ENCODE data around the gene PSPC1. TPM values are rescaled to one million over a fixed set of nuclear protein-coding genes. Genes with fewer than 3 reads are reported as not detected.

The PSPC1 gene
- total and polyA plus RNA-seq, 8 donors, result 19.2 to 256 (median 79.3) TPM

- Histone ChIP-seq H3K4me3 (no peak overlapping the region), H3K27me3 (no peaks in the 10 kb centered on the region), H3K9me3 (no peaks in the 10 kb centered on the region), H3K36me3 (peaks cover 41 to 100% (median 100%) of the 10 kb centered on the region in 4 donors), H3K27ac (no peak overlapping the region), H3K4me1 (no peaks in the 10 kb centered on the region)
- 88 to 96% (median 89%) methylated on average over 8 to 13 of the region's 13 CpGs for WGBS, 5 donors
- DNase-seq, result no peak
- TF ChIP-seq EP300 (IDR thresholded peaks at IDR 0.05) (no peak), POLR2AphosphoS5 (IDR thresholded peaks at IDR 0.05) (no peak), POLR2A (IDR thresholded peaks at IDR 0.05) (no peak), CTCF (IDR thresholded peaks at IDR 0.05) (no peak)
- intact Hi-C loops (cut with DNase I; ENCODE audit: low total_unique reads), result no loop called here
Measured at GRCh38 chr13:19663416-19663979, 119.2 kb downstream of the PSPC1 start.

- H3K4me3 ChIP-seq, result no peak overlapping the region
- H3K27ac ChIP-seq, result no peak overlapping the region
- no peak for TF ChIP-seq POLR2AphosphoS5 (IDR thresholded peaks at IDR 0.05)
- no peak for TF ChIP-seq CTCF (IDR thresholded peaks at IDR 0.05)
- no peak for TF ChIP-seq POLR2A (IDR thresholded peaks at IDR 0.05)
- no peak for TF ChIP-seq EP300 (IDR thresholded peaks at IDR 0.05)
- intact Hi-C loops (cut with DNase I; ENCODE audit: low total_unique reads), result no loop called here
- 89 to 95% (median 94%) methylated on average over 15 of the region's 15 CpGs for WGBS, 5 donors
- H3K4me1 ChIP-seq, result no peaks in the 10 kb centered on the region
- peaks cover 35 to 96% (median 90%) of the 10 kb centered on the region in 4 donors for H3K36me3 ChIP-seq
- no peaks in the 10 kb centered on the region for H3K27me3 ChIP-seq
- DNase-seq, result no peak
- H3K9me3 ChIP-seq, result no peaks in the 10 kb centered on the region
Measured at GRCh38 chr13:19661561-19661960, 121.2 kb downstream of the PSPC1 start.

GRCh38 chr13:19661126-19661525, 121.6 kb downstream of the PSPC1 start:
- H3K4me3 ChIP-seq, result no peak overlapping the region
- no peaks in the 10 kb centered on the region for H3K27me3 ChIP-seq
- no peaks in the 10 kb centered on the region for H3K4me1 ChIP-seq
- intact Hi-C loops (cut with DNase I; ENCODE audit: low total_unique reads), result no loop called here
- peaks cover 35 to 94% (median 87%) of the 10 kb centered on the region in 4 donors for H3K36me3 ChIP-seq
- no peak overlapping the region for H3K27ac ChIP-seq
- no peaks in the 10 kb centered on the region for H3K9me3 ChIP-seq
- no peak for DNase-seq
- TF ChIP-seq POLR2AphosphoS5 (IDR thresholded peaks at IDR 0.05), result no peak
- TF ChIP-seq CTCF (IDR thresholded peaks at IDR 0.05), result no peak
- no peak for TF ChIP-seq POLR2A (IDR thresholded peaks at IDR 0.05)
- no peak for TF ChIP-seq EP300 (IDR thresholded peaks at IDR 0.05)
- WGBS, 5 donors, result 84 to 95% (median 89%) methylated on average over 2 of the region's 2 CpGs

GRCh38 chr13:19658831-19659230, 123.9 kb downstream of the PSPC1 start:
- no peak for DNase-seq
- H3K36me3 ChIP-seq, result peaks cover 29 to 83% (median 75%) of the 10 kb centered on the region in 4 donors
- no peak overlapping the region for H3K27ac ChIP-seq
- no peaks in the 10 kb centered on the region for H3K4me1 ChIP-seq
- TF ChIP-seq EP300 (IDR thresholded peaks at IDR 0.05) (no peak), CTCF (IDR thresholded peaks at IDR 0.05) (no peak), POLR2A (IDR thresholded peaks at IDR 0.05) (no peak), POLR2AphosphoS5 (IDR thresholded peaks at IDR 0.05) (no peak)
- H3K9me3 ChIP-seq, result no peaks in the 10 kb centered on the region
- intact Hi-C loops (cut with DNase I; ENCODE audit: low total_unique reads), result no loop called here
- H3K27me3 ChIP-seq, result no peaks in the 10 kb centered on the region
- no peak overlapping the region for H3K4me3 ChIP-seq

Measured in stomach (tissue), 9 donors.